ENCODE results near the gene SEM1.
A peak's percentile ranks its signal among the peaks of the same experiment; 100 is the strongest.
"Not testable (repeated sequence)": the region's sequence is repeated elsewhere in the genome, so short reads cannot be mapped to it uniquely, and the experiment has no call there.

The SEM1 gene

GRCh38 chr7:96709381-96710228 lies at the start of gene SEM1:
Gene SEM1, minus strand, starts transcription at chr7:96709846. Its CDS starts 83 bp downstream, at chr7:96709763.
- DNase-seq: peak; percentile 78

DNA sequence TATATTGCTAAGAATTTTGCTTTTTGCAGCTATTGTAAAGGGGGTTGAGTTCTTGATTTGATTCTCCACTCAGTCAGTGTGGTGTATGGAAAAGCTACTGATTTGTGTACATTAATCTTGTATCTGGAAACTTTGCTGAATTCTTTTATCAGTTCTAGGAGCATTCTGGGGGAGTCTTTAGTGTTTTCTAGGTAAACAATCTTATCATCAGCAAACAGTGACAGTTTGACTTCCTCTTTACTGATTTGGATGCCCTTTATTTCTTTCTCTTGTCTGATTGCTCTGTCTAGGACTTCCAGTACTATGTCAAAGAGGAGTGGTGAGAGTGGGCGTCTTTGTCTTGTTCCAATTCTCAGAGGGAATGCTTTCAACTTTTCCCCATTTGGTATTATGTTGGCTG lies 48.2 kb upstream of the SEM1 start:
- not testable (repeated sequence) for DNase-seq

DNA sequence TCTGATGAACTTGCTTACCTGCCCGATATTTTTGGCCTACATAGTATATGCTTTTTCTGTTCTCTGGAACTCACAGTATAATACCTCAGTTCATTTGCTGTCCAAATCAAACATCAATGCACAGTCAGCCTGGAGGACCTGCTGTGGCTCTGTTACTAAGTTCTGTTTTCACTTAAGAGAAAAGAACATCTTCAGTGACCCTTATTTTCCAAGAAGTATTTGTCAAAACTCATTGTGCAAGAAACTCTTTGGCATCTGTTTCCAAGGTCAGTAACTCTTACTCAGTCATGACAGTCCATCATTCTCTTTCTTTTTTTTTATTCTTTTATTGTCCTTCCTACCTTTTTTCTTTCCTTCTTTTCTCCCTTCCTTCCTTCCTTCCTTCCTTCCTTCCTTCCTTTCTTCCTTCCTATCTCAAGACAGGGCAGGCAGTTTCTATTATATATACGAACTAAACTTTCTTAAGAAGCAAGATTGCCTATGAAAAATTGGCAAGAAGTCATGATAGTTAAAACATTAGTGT lies 37.8 kb upstream of the SEM1 start:
- DNase-seq: no peak

- no peak for DNase-seq
Measured at GRCh38 chr7:96740130-96740529, 30.5 kb upstream of the SEM1 start.

- DNase-seq: no peak
Measured at GRCh38 chr7:96739609-96740008, 30.0 kb upstream of the SEM1 start.

DNA sequence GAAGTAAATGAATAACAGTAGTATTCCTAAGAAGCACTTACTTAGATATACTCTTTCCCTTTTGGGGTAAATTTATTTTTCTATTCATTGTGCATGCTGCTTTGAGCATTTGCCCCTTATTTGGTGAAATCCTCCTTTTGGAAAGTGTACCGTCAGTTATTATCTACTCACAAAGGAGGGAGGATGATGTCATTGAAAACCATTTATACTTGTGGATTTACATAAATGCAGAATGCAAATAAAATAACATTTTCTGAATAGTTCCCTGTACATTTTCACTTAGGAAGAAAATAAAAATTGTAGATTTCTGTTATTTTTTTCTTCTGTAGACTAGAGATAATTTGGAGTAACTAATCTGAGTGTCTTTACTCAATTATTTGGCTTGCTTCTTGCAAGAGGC lies 29.5 kb upstream of the SEM1 start:
- no peak for DNase-seq

DNA sequence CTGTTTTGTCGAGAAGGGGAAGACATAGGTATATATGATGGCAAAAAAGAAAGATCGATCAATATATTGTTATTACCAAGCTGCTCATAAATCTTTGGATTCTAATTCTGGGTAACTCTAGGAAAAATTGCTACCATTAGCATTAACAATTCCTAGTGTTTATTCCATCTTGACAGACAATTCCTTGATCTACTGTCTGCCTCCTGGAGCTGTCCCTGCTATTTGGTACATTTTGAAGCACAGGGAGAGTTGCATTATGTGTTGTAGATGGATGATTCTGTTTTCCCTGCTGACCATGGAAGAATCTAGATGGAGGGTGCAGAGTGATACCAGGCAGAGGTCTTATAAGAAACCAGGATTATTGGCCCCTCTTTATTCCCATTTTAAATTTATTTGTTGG lies 29.1 kb upstream of the SEM1 start:
- no peak for DNase-seq

DNA sequence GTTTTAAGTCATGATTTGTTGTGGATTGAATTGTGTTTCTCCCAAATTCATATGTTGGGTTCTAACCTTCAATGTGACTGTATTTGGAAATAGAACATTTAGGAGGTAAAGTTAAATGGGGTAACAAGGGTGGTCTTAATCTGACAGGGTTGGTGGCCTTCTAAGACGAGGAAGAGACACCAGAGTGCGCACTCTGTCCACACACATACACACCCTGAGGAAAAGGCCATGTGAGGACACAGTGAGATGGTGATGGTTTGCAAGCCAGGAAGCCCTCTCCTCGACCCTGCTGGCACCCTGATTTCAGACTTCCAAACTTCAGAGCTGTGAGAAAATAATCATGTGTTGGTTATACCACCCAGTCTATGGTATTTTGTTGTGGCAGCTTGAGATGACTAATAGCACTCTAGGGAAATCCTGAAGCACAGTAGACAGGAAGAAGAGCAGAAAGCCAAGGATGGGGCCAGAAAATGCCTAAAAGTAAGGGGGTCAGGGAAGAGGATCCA lies 28.0 kb upstream of the SEM1 start:
- DNase-seq: no peak

- no peak for DNase-seq
Measured at GRCh38 chr7:96734343-96734742, 24.7 kb upstream of the SEM1 start.

- no peak for DNase-seq
Measured at GRCh38 chr7:96729820-96730219, 20.2 kb upstream of the SEM1 start.

DNA sequence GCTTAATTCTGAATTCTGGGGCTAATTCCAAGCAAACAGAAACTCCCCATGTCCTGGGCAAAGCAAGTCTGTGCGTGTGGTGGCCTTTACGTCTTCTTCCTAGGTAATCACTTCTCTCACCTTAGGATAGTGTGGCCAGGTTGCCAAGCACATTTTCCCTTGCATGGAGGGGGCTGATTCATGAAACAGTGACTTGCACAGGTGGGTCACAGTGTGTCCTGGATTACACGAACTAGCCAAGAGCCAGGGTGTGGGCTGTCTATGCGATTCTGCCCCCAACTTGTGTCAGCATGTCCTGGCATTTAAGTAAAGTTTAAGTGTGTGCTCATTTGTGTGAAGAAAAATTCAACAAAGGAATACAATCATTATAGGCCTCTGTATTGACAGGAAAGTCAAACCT lies 18.5 kb upstream of the SEM1 start:
- no peak for DNase-seq

- DNase-seq: no peak
Measured at GRCh38 chr7:96727534-96728088, 18.0 kb upstream of the SEM1 start.

DNA sequence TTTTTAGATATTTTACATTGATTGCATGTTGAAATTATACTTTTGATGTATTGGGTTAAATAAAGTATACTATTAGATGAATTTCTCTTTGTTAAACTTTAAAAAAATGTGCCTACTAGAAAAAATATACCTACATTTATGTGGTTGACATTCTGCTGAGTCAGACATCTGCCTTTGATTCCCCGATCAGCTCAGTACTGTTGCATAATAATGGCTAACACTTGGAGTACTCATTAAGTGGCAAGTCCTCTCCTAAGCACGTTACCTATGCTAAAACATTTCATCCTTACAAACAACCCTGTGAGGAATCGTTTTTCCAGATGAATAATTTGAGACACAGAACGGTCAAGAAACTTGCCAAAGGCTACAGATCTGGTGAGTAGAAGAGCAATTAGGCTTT lies 14.0 kb upstream of the SEM1 start:
- no peak for DNase-seq

DNA sequence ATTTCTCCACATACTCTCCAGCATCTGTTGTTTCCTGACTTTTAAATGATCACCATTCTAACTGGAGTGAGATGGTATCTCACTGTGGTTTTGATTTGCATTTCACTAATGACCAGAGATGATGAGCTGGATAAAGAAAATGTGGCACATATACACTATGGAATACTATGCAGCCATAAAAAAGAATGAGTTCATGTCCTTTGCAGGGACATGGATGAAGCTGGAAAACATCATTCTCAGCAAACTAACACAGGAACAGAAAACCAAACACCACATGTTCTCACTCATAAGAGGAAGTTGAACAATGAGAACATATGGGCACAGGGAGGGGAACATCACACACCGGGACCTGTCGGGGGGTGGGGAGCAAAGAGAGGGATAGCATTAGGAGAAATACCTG lies 13.3 kb upstream of the SEM1 start:
- not testable (repeated sequence) for DNase-seq

DNA sequence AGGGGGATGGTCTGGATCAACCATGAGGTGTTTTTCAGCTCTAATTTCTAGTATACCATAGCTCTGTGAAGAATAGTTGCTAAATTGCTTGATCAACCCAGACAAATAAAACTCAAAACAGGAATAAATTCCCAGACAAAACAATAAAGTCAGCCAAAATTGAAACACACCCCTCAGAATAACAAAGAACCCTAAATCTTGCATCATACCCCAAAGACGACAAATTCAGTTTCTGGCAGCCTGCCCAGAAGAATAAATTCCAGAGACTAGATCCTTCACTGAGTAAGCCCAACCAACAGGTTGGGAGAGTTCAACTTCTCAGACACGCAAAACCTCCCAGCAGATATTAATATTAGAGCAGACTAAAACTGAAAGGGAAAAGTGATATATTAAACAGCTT lies 11.2 kb upstream of the SEM1 start:
- no peak for DNase-seq

GRCh38 chr7:96719164-96719563 lies 9.5 kb upstream of the SEM1 start:
- no peak for DNase-seq

GRCh38 chr7:96718107-96719003 lies 8.7 kb upstream of the SEM1 start:
- DNase-seq: no peak

- DNase-seq: no peak
Measured at GRCh38 chr7:96713037-96713436, 3.4 kb upstream of the SEM1 start.

DNA sequence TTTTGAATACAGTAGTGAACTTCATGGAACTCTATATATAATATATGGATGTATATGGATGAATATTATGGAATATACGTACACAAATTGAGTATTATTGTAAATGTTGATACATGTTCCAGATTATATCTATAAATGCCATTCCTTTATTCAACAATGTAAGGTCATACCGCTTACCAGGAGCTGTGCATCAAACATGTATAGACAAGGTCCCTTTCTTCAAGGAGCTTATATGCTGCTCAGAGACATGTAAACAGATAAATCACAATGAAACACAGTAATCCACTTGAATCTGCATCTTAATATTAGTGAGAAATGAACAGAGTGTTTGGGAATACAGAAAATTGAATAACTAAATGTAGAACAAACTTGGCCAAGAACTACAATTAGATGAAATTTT lies 898 bp upstream of the SEM1 start:
- no peak for DNase-seq

GRCh38 chr7:96708872-96709271 lies 774 bp downstream of the SEM1 start:
- DNase-seq: no peak

GRCh38 chr7:96707901-96708774 lies 1.5 kb downstream of the SEM1 start:
- no peak for DNase-seq

- no peak for DNase-seq
Measured at GRCh38 chr7:96701258-96701657, 8.4 kb downstream of the SEM1 start.

Data from CD4-positive, alpha-beta T cell treated with Interleukin-4 for 4 hours (primary cell).